ENCODE results near the gene SCN3A. TPM values are rescaled to one million over a fixed set of nuclear protein-coding genes. Genes with fewer than 3 reads are reported as not detected.

The SCN3A gene
- total and polyA plus RNA-seq, 9 of the 15 experiments (the other 6 are each of a cell fraction or from before 2014, with no cell fraction given) = not detected

- H3K4me2 ChIP-seq (ENCODE audit: insufficient read depth, low read length) = no peak overlapping the region
- in situ Hi-C loops (cut with MboI) (no loop called here), intact Hi-C loops (cut with micrococcal nuclease) (no loop called here)
- no TSS peak for BruUV-seq (replicated peaks)
- H3K9ac ChIP-seq (ENCODE audit: insufficient read depth in 1 of 2, low read depth in 2 of 2, low read length in 2 of 2) = no peak overlapping the region
- H3K36me3 ChIP-seq (ENCODE audit: control insufficient read depth, insufficient read depth, low read length) = no peaks in the 10 kb centered on the region
- no peak overlapping the region for H3K4me3 ChIP-seq
- no peak for DNase-seq (ENCODE audit: extremely low read depth in 1 of 4, low spot score in 3 of 4)
- H4K20me1 ChIP-seq (replicated peaks; ENCODE audit: control insufficient read depth, insufficient read depth, low read length) = no peaks in the 10 kb centered on the region
- H3K4me1 ChIP-seq (replicated peaks in 1 of 2; ENCODE audit: control insufficient read depth in 2 of 2, insufficient read depth in 2 of 2, low read length in 2 of 2) = no peaks in the 10 kb centered on the region
- no peaks in the 10 kb centered on the region for H3K79me2 ChIP-seq (ENCODE audit: control insufficient read depth, insufficient read depth, low read length)
- no peak overlapping the region for H2AFZ ChIP-seq (ENCODE audit: low read depth, low read length)
- no peaks in the 10 kb centered on the region for H3K9me1 ChIP-seq (ENCODE audit: control insufficient read depth, insufficient read depth, low read length)
- ChIA-PET CTCF (ENCODE audit: low intra/inter-chr PET ratio) (no interaction called here), POLR2A (no interaction called here)
- 0 out of 2 replicates have a peak, but pooled peaks cover 2% of the 10 kb centered on the region for H3K9me3 ChIP-seq (replicated peaks; ENCODE audit: control insufficient read depth, insufficient read depth, low read depth, low read length)
- 2% methylated on average over 2 of the region's 2 CpGs for WGBS (ENCODE audit: insufficient coverage, low coverage, missing lambda C conversion rate)
- no peak for ATAC-seq
- FAIRE-seq = no peak
- H3K27ac ChIP-seq (ENCODE audit: extremely low read depth, low read depth, low read length) = no peak overlapping the region
- H3K27me3 ChIP-seq (ENCODE audit: control insufficient read depth in 2 of 2, insufficient read depth in 2 of 2, low read length in 2 of 2) = no peaks in the 10 kb centered on the region
- TF ChIP-seq, protein P1, sequence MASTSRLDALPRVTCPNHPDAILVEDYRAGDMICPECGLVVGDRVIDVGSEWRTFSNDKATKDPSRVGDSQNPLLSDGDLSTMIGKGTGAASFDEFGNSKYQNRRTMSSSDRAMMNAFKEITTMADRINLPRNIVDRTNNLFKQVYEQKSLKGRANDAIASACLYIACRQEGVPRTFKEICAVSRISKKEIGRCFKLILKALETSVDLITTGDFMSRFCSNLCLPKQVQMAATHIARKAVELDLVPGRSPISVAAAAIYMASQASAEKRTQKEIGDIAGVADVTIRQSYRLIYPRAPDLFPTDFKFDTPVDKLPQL (IDR thresholded peaks at IDR 0.05; ENCODE audit: extremely low read depth, insufficient read length) = no peak
- TF ChIP-seq, protein P2, sequence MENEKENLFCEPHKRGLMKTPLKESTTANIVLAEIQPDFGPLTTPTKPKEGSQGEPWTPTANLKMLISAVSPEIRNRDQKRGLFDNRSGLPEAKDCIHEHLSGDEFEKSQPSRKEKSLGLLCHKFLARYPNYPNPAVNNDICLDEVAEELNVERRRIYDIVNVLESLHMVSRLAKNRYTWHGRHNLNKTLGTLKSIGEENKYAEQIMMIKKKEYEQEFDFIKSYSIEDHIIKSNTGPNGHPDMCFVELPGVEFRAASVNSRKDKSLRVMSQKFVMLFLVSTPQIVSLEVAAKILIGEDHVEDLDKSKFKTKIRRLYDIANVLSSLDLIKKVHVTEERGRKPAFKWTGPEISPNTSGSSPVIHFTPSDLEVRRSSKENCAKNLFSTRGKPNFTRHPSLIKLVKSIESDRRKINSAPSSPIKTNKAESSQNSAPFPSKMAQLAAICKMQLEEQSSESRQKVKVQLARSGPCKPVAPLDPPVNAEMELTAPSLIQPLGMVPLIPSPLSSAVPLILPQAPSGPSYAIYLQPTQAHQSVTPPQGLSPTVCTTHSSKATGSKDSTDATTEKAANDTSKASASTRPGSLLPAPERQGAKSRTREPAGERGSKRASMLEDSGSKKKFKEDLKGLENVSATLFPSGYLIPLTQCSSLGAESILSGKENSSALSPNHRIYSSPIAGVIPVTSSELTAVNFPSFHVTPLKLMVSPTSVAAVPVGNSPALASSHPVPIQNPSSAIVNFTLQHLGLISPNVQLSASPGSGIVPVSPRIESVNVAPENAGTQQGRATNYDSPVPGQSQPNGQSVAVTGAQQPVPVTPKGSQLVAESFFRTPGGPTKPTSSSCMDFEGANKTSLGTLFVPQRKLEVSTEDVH (IDR thresholded peaks at IDR 0.05; ENCODE audit: low read depth, partially characterized antibody) = no peak
- TF ChIP-seq NUFIP1 (IDR thresholded peaks at IDR 0.05; ENCODE audit: partially characterized antibody) = no peak
- TF ChIP-seq, protein P3, sequence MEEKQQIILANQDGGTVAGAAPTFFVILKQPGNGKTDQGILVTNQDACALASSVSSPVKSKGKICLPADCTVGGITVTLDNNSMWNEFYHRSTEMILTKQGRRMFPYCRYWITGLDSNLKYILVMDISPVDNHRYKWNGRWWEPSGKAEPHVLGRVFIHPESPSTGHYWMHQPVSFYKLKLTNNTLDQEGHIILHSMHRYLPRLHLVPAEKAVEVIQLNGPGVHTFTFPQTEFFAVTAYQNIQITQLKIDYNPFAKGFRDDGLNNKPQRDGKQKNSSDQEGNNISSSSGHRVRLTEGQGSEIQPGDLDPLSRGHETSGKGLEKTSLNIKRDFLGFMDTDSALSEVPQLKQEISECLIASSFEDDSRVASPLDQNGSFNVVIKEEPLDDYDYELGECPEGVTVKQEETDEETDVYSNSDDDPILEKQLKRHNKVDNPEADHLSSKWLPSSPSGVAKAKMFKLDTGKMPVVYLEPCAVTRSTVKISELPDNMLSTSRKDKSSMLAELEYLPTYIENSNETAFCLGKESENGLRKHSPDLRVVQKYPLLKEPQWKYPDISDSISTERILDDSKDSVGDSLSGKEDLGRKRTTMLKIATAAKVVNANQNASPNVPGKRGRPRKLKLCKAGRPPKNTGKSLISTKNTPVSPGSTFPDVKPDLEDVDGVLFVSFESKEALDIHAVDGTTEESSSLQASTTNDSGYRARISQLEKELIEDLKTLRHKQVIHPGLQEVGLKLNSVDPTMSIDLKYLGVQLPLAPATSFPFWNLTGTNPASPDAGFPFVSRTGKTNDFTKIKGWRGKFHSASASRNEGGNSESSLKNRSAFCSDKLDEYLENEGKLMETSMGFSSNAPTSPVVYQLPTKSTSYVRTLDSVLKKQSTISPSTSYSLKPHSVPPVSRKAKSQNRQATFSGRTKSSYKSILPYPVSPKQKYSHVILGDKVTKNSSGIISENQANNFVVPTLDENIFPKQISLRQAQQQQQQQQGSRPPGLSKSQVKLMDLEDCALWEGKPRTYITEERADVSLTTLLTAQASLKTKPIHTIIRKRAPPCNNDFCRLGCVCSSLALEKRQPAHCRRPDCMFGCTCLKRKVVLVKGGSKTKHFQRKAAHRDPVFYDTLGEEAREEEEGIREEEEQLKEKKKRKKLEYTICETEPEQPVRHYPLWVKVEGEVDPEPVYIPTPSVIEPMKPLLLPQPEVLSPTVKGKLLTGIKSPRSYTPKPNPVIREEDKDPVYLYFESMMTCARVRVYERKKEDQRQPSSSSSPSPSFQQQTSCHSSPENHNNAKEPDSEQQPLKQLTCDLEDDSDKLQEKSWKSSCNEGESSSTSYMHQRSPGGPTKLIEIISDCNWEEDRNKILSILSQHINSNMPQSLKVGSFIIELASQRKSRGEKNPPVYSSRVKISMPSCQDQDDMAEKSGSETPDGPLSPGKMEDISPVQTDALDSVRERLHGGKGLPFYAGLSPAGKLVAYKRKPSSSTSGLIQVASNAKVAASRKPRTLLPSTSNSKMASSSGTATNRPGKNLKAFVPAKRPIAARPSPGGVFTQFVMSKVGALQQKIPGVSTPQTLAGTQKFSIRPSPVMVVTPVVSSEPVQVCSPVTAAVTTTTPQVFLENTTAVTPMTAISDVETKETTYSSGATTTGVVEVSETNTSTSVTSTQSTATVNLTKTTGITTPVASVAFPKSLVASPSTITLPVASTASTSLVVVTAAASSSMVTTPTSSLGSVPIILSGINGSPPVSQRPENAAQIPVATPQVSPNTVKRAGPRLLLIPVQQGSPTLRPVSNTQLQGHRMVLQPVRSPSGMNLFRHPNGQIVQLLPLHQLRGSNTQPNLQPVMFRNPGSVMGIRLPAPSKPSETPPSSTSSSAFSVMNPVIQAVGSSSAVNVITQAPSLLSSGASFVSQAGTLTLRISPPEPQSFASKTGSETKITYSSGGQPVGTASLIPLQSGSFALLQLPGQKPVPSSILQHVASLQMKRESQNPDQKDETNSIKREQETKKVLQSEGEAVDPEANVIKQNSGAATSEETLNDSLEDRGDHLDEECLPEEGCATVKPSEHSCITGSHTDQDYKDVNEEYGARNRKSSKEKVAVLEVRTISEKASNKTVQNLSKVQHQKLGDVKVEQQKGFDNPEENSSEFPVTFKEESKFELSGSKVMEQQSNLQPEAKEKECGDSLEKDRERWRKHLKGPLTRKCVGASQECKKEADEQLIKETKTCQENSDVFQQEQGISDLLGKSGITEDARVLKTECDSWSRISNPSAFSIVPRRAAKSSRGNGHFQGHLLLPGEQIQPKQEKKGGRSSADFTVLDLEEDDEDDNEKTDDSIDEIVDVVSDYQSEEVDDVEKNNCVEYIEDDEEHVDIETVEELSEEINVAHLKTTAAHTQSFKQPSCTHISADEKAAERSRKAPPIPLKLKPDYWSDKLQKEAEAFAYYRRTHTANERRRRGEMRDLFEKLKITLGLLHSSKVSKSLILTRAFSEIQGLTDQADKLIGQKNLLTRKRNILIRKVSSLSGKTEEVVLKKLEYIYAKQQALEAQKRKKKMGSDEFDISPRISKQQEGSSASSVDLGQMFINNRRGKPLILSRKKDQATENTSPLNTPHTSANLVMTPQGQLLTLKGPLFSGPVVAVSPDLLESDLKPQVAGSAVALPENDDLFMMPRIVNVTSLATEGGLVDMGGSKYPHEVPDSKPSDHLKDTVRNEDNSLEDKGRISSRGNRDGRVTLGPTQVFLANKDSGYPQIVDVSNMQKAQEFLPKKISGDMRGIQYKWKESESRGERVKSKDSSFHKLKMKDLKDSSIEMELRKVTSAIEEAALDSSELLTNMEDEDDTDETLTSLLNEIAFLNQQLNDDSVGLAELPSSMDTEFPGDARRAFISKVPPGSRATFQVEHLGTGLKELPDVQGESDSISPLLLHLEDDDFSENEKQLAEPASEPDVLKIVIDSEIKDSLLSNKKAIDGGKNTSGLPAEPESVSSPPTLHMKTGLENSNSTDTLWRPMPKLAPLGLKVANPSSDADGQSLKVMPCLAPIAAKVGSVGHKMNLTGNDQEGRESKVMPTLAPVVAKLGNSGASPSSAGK (IDR thresholded peaks at IDR 0.05) = no peak
- TF ChIP-seq, protein P4, sequence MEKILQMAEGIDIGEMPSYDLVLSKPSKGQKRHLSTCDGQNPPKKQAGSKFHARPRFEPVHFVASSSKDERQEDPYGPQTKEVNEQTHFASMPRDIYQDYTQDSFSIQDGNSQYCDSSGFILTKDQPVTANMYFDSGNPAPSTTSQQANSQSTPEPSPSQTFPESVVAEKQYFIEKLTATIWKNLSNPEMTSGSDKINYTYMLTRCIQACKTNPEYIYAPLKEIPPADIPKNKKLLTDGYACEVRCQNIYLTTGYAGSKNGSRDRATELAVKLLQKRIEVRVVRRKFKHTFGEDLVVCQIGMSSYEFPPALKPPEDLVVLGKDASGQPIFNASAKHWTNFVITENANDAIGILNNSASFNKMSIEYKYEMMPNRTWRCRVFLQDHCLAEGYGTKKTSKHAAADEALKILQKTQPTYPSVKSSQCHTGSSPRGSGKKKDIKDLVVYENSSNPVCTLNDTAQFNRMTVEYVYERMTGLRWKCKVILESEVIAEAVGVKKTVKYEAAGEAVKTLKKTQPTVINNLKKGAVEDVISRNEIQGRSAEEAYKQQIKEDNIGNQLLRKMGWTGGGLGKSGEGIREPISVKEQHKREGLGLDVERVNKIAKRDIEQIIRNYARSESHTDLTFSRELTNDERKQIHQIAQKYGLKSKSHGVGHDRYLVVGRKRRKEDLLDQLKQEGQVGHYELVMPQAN (IDR thresholded peaks at IDR 0.05; ENCODE audit: borderline replicate concordance) = no peak
Observed at GRCh38 chr2:165176780-165177179, 27.1 kb downstream of the SCN3A start.
